Measurements from ENCODE around the gene CDCA7L. TPM values are rescaled to one million over a fixed set of nuclear protein-coding genes. Genes with fewer than 3 reads are reported as not detected.
A peak's percentile ranks its signal among the peaks of the same experiment; 100 is the strongest.

CDCA7L gene
- total RNA-seq, 1 donor = 30.0 TPM

- no peaks in the 10 kb centered on the region for H3K36me3 ChIP-seq (ENCODE audit: insufficient read depth, low read length)
- peaks cover 9% of the 10 kb centered on the region for H3K4me1 ChIP-seq (ENCODE audit: insufficient read depth, low read length)
- H3K27me3 ChIP-seq (ENCODE audit: insufficient read depth, low read length) = no peaks in the 10 kb centered on the region
- DNase-seq (ENCODE audit: insufficient read length, low spot score, missing footprints) = no peak
- no peak overlapping the region for H2AFZ ChIP-seq (ENCODE audit: low read length)
- TF ChIP-seq CTCF (IDR thresholded peaks at IDR 0.05; ENCODE audit: extremely low read depth, low read depth, low read length) = no peak
- no peak overlapping the region for H3K4me3 ChIP-seq (ENCODE audit: insufficient read depth, low read length)
- no peak overlapping the region for H3K4me2 ChIP-seq (ENCODE audit: insufficient read depth, low read length)
- H4K20me1 ChIP-seq (ENCODE audit: insufficient read depth, low read length) = no peaks in the 10 kb centered on the region
- no peaks in the 10 kb centered on the region for H3K9me3 ChIP-seq (ENCODE audit: low read depth, low read length)
- no peaks in the 10 kb centered on the region for H3K79me2 ChIP-seq (ENCODE audit: insufficient read depth, low read length)
- no peak overlapping the region for H3K27ac ChIP-seq (ENCODE audit: low read depth, low read length)
Observed at GRCh38 chr7:21962677-21963076, 17.0 kb upstream of the CDCA7L start.

GRCh38 chr7:21960922-21961321 is 15.2 kb upstream of the CDCA7L start:
- Histone ChIP-seq H3K4me2 (ENCODE audit: insufficient read depth, low read length) (no peak overlapping the region), H3K27ac (ENCODE audit: low read depth, low read length) (no peak overlapping the region)
- peak; percentile 76 for DNase-seq (ENCODE audit: insufficient read length, low spot score, missing footprints)

GRCh38 chr7:21959387-21959776 is 13.7 kb upstream of the CDCA7L start:
- Histone ChIP-seq H3K4me2 (ENCODE audit: insufficient read depth, low read length) (no peak overlapping the region), H3K36me3 (ENCODE audit: insufficient read depth, low read length) (no peaks in the 10 kb centered on the region), H3K9me3 (ENCODE audit: low read depth, low read length) (no peaks in the 10 kb centered on the region), H3K27me3 (ENCODE audit: insufficient read depth, low read length) (no peaks in the 10 kb centered on the region), H4K20me1 (ENCODE audit: insufficient read depth, low read length) (no peaks in the 10 kb centered on the region), H3K4me3 (ENCODE audit: insufficient read depth, low read length) (no peak overlapping the region), H3K4me1 (ENCODE audit: insufficient read depth, low read length) (peaks cover 9% of the 10 kb centered on the region), H3K79me2 (ENCODE audit: insufficient read depth, low read length) (no peaks in the 10 kb centered on the region), H2AFZ (ENCODE audit: low read length) (no peak overlapping the region), H3K27ac (ENCODE audit: low read depth, low read length) (no peak overlapping the region)
- no peak for TF ChIP-seq CTCF (IDR thresholded peaks at IDR 0.05; ENCODE audit: extremely low read depth, low read depth, low read length)
- no peak for DNase-seq (ENCODE audit: insufficient read length, low spot score, missing footprints)

More at GRCh38 chr7:21960922-21961321, 15.2 kb upstream of the CDCA7L start:
- H4K20me1 ChIP-seq (ENCODE audit: insufficient read depth, low read length) = no peaks in the 10 kb centered on the region
- no peaks in the 10 kb centered on the region for H3K27me3 ChIP-seq (ENCODE audit: insufficient read depth, low read length)
- H3K36me3 ChIP-seq (ENCODE audit: insufficient read depth, low read length) = no peaks in the 10 kb centered on the region
- H3K4me3 ChIP-seq (ENCODE audit: insufficient read depth, low read length) = no peak overlapping the region
- peaks cover 9% of the 10 kb centered on the region for H3K4me1 ChIP-seq (ENCODE audit: insufficient read depth, low read length)
- H2AFZ ChIP-seq (ENCODE audit: low read length) = no peak overlapping the region
- H3K79me2 ChIP-seq (ENCODE audit: insufficient read depth, low read length) = no peaks in the 10 kb centered on the region
- no peaks in the 10 kb centered on the region for H3K9me3 ChIP-seq (ENCODE audit: low read depth, low read length)
- TF ChIP-seq CTCF (IDR thresholded peaks at IDR 0.05; ENCODE audit: extremely low read depth, low read depth, low read length) = no peak

- H3K27me3 ChIP-seq (ENCODE audit: insufficient read depth, low read length) = no peaks in the 10 kb centered on the region
- peak overlapping the region; percentile 15 for H2AFZ ChIP-seq (ENCODE audit: low read length)
- H3K79me2 ChIP-seq (ENCODE audit: insufficient read depth, low read length) = no peaks in the 10 kb centered on the region
- no peak overlapping the region for H3K4me2 ChIP-seq (ENCODE audit: insufficient read depth, low read length)
- no peaks in the 10 kb centered on the region for H3K36me3 ChIP-seq (ENCODE audit: insufficient read depth, low read length)
- TF ChIP-seq CTCF (IDR thresholded peaks at IDR 0.05; ENCODE audit: extremely low read depth, low read depth, low read length) = no peak
- no peak overlapping the region for H3K27ac ChIP-seq (ENCODE audit: low read depth, low read length)
- H3K4me3 ChIP-seq (ENCODE audit: insufficient read depth, low read length) = no peak overlapping the region
- no peaks in the 10 kb centered on the region for H3K9me3 ChIP-seq (ENCODE audit: low read depth, low read length)
- no peaks in the 10 kb centered on the region for H4K20me1 ChIP-seq (ENCODE audit: insufficient read depth, low read length)
- no peaks in the 10 kb centered on the region for H3K4me1 ChIP-seq (ENCODE audit: insufficient read depth, low read length)
- DNase-seq (ENCODE audit: insufficient read length, low spot score, missing footprints) = no peak
Observed at GRCh38 chr7:21953781-21954180, 8.1 kb upstream of the CDCA7L start.

Data from osteoblast (primary cell).